C4-2B (cell line): ENCODE measurements around the gene EFNA5.

Source experiments
- ZFX ChIP-seq: fragments of 450-650 bp; IDR thresholded peaks from 2 replicates; pipeline ENCODE4 v1.6.1; 2017
- TF ChIP-seq, protein P1 (sequence below): fragments of 450-650 bp; conservative IDR thresholded peaks from 2 replicates; pipeline ENCODE4 v1.5.1; 2017; ENCODE audit warnings: mild to moderate bottlenecking

DNA sequence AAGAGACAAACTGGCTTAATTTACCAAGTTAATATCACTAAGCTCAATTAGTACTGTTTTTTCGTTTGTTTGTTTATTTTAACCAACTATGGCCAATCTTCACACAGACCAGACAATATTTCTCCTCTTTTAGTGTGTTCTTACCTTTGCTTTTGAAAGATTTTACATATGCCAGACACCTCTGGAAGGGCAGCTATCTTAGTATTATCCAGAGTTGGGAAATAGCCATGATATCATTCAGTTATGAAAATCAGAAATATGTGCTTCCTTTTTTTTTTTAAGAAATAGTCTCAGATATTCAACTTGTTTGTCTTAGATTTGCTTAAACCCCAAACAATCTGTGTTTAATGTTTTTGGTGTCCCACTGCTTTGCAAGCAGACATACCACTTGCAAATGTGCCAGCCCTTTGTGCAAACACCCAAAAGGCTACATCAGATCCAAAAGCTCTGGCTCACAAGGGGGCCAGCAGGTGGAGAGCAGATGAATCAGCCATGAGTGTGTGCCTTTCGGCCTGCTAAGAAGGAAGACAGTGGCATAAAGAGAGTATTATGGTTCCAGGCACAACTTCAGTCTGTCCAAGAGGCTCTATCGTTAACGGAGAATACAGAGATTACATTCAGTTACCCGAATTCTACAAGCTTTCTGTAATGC, 147.6 kb downstream of the EFNA5 start:
- TF ChIP-seq, protein P1, sequence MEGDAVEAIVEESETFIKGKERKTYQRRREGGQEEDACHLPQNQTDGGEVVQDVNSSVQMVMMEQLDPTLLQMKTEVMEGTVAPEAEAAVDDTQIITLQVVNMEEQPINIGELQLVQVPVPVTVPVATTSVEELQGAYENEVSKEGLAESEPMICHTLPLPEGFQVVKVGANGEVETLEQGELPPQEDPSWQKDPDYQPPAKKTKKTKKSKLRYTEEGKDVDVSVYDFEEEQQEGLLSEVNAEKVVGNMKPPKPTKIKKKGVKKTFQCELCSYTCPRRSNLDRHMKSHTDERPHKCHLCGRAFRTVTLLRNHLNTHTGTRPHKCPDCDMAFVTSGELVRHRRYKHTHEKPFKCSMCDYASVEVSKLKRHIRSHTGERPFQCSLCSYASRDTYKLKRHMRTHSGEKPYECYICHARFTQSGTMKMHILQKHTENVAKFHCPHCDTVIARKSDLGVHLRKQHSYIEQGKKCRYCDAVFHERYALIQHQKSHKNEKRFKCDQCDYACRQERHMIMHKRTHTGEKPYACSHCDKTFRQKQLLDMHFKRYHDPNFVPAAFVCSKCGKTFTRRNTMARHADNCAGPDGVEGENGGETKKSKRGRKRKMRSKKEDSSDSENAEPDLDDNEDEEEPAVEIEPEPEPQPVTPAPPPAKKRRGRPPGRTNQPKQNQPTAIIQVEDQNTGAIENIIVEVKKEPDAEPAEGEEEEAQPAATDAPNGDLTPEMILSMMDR: no peak
- no peak for TF ChIP-seq ZFX
